Measurements from ENCODE around the gene ADAMTSL1.

DNA sequence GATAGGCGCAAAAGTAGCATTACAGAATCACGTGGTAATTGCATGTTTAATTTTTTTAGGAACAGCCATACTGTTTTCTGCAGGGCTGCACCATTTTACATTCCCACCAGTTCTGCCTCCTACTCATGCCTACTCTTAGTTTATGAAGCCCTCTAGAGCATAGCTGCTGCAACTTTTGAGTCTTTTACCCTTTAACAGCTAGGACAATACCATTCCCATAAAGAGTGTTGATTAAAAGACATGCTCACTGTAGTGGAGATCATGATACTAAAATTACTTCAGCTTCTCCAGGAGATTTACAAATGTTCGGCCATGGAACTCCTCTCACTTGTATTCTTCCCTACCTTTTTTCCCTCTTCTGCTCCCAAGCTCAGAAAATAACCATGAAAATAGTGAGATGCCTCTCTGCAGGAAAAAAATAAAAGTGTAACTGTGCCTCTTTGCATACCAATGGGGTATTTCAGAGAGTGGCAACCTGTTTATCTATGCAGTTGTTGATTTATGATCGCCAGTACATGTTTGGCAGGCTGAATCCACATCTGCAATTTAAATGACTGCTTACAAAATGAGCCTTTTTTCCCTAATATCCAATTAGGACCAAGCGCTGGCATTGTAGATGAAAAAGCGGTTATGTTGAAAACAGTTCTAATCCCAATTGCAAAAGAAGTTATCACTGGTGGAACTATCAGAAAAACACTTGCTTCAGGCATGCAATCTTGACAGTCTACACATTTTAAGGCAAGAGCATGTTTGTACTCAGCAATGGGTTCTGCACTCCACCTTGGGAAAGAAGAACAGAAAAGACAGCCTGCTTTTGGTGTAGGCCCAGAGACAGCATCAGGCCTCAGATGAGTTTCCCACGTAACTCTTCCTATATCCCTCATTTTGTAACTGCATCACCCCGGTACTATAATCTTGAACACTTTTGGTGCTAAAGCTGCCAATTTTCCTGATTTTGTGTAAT, 131.1 kb downstream of the ADAMTSL1 start:
- TF ChIP-seq, protein P1, sequence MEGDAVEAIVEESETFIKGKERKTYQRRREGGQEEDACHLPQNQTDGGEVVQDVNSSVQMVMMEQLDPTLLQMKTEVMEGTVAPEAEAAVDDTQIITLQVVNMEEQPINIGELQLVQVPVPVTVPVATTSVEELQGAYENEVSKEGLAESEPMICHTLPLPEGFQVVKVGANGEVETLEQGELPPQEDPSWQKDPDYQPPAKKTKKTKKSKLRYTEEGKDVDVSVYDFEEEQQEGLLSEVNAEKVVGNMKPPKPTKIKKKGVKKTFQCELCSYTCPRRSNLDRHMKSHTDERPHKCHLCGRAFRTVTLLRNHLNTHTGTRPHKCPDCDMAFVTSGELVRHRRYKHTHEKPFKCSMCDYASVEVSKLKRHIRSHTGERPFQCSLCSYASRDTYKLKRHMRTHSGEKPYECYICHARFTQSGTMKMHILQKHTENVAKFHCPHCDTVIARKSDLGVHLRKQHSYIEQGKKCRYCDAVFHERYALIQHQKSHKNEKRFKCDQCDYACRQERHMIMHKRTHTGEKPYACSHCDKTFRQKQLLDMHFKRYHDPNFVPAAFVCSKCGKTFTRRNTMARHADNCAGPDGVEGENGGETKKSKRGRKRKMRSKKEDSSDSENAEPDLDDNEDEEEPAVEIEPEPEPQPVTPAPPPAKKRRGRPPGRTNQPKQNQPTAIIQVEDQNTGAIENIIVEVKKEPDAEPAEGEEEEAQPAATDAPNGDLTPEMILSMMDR (IDR thresholded peaks at IDR 0.05; ENCODE audit: low read depth, low read length), result no peak
- TF ChIP-seq EZH2phosphoT487 (IDR thresholded peaks at IDR 0.05; ENCODE audit: low read depth), result no peak

Measured in OCI-LY3 (cell line).